Endometrium (tissue), 2 donors: Measurements from ENCODE around the gene MAN1B1.

Experiments
- FAIRE-seq: peaks from 2 replicates; lab custom pipeline; 2012; peaks lifted over from hg19 to GRCh38; lab: Jason Lieb, UNC
- donor health status: control.
- donor health status: control.

The MAN1B1 gene

DNA sequence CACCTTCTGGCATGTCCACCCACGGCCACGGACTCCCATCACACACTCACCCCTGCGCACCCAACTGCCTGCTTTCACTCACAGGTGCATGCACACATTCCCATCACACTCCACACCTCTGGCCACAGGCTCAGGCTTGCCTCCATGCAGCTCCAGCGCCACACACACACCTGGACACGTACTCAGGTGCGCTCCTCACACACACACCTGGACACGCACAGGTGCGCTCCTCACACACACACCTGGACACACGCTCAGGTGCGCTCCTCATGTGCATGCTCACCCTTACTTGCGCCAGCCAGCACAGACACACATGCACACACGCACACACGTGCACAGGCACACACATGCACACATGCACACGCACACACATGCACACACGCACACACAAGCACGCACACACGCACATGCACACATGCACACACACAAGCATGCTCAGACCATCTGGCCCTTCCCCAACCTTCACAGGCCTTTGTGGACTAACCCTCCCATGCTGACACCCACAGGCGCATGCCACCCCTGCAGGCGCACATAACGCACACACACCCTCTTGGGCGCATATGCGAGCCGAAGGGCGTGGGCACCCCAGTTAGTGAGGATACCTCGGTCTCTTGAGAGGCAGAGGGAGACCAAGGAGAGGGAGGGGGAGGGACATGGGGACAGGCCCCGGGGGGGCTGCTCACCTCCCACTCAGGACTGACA is 60.5 kb downstream of the MAN1B1 start:
- no peak for FAIRE-seq

GRCh38 chr9:137147793-137148160 is 61.0 kb downstream of the MAN1B1 start:
- no peak for FAIRE-seq

- FAIRE-seq, result no peak
Measured at GRCh38 chr9:137148242-137148641, 61.5 kb downstream of the MAN1B1 start.

GRCh38 chr9:137148661-137149060 is 61.9 kb downstream of the MAN1B1 start:
- FAIRE-seq, result no peak

- FAIRE-seq, result no peak
Measured at GRCh38 chr9:137149363-137149762, 62.6 kb downstream of the MAN1B1 start.

GRCh38 chr9:137149942-137150616 is 63.3 kb downstream of the MAN1B1 start:
- FAIRE-seq, result no peak

DNA sequence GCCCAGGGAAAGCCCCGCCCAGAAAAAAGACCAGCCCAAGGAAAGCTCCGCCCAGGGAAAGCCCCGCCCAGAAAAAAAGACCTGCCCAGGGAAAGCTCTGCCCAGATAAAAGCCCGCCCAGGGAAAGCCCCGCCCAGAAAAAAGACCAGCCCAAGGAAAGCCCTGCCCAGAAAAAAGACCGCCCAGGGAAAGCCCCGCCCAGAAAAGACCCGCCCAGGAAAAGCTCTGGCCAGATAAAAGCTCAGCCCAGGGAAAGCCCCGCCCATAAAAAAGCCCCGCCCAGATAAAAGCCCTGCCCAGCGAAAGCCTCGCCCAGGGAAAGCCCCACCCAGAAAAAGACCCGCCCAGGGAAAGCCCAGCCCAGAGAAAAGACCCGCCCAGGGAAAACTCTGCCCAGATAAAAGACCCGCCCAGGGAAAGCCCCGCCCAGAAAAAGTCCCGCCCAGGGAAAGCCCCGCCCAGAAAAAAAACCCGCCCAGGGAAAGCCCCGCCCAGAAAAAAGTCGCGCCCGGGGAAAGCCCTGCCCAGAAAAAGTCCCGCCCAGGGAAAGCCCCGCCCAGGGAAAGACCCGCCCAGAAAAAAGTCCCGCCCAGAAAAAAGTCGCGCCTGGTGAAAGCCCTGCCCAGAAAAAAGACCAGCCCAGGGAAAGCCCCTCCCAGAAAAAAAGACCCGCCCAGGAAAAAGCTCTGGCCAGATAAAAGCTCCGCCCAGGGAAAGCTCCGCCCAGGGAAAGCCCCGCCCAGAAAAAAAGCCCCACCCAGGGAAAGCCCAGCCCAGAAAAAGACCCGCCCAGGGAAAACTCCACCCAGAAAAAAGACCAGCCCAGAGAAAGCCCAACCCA is 64.1 kb downstream of the MAN1B1 start:
- FAIRE-seq, result no peak

GRCh38 chr9:137152844-137153405 is 66.1 kb downstream of the MAN1B1 start:
- no peak for FAIRE-seq

- no peak for FAIRE-seq
Measured at GRCh38 chr9:137156567-137157375, 70.0 kb downstream of the MAN1B1 start.

DNA sequence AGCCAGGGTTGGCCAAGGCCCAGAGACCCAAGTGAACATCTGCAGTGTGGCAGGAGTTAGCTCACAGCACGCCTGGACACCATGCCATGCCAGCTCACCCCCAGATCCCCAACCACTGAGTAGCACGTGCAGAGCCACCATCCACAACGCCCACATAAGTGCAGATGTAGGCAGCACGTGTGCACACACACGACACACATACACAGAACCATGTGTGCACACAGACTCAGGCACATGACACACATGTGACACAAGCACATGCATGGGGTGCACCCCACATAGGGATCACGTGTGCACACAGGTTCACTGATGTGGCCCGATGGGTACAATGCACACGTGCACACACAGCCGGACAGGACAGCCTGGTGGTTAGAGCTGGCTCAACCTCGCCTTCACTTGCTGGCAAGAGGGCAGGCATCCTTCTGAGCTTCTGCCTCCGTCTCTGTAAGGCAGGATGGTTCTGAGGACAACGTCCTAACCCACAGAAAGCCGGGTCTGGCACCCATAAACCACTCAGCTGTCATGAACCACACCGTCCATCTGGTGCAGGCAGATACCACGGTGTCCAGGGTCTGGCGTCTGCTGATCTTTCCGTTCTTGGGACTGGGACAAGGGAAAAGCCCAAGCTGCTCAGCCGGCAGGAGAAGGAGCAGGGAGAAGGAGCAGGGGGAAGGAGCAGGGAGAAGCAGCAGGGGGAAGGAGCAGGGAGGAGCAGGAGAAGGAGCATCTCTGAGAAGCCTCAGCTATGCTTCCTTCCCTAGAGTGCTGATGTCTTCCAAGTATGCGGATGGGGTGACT is 71.0 kb downstream of the MAN1B1 start:
- no peak for FAIRE-seq

GRCh38 chr9:137158625-137159024 is 71.8 kb downstream of the MAN1B1 start:
- FAIRE-seq, result no peak
